ENCODE measurements around the gene LRMDA. TPM values are rescaled to one million over a fixed set of nuclear protein-coding genes. Genes with fewer than 3 reads are reported as not detected.

The LRMDA gene
- total RNA-seq, 1 experiment from 2014 or later: 4.8 TPM

- no peaks in the 10 kb centered on the region for H3K9me2 ChIP-seq (ENCODE audit: insufficient read depth)
- TF ChIP-seq EGR1 (IDR thresholded peaks at IDR 0.05; ENCODE audit: low read depth) (no peak), POLR2A (IDR thresholded peaks at IDR 0.05; ENCODE audit: borderline replicate concordance, extremely low read depth, insufficient read depth, insufficient read length) (no peak), CTCF (IDR thresholded peaks at IDR 0.05 in 2 of 3, conservative IDR thresholded peaks at IDR 0.05 in 1 of 3; ENCODE audit: borderline replicate concordance in 1 of 3, insufficient read depth in 1 of 3, low read depth in 2 of 3, low read length in 2 of 3) (no peak), JUND (IDR thresholded peaks at IDR 0.05) (no peak), SIN3A (IDR thresholded peaks at IDR 0.05; ENCODE audit: low read depth) (no peak), REST (IDR thresholded peaks at IDR 0.05; ENCODE audit: low read depth) (no peak), MAX (IDR thresholded peaks at IDR 0.05) (no peak), ATF3 (IDR thresholded peaks at IDR 0.05) (no peak), EZH2phosphoT487 (IDR thresholded peaks at IDR 0.05; ENCODE audit: borderline replicate concordance) (no peak), CEBPB (IDR thresholded peaks at IDR 0.05; ENCODE audit: low read depth) (no peak), YY1 (IDR thresholded peaks at IDR 0.05; ENCODE audit: extremely low read depth, insufficient replicate concordance, low read depth, low read length) (no peak), ZNF274 (IDR thresholded peaks at IDR 0.05; ENCODE audit: low read depth, low read length) (no peak), FOSL1 (IDR thresholded peaks at IDR 0.05; ENCODE audit: low read depth) (no peak), TCF7L2 (IDR thresholded peaks at IDR 0.05; ENCODE audit: borderline replicate concordance, extremely low read depth, insufficient read depth, insufficient read length) (no peak), SP1 (IDR thresholded peaks at IDR 0.05; ENCODE audit: low read depth) (no peak), RAD21 (IDR thresholded peaks at IDR 0.05; ENCODE audit: low read depth) (no peak), CBX3 (IDR thresholded peaks at IDR 0.05; ENCODE audit: low read depth) (no peak), ZBTB33 (IDR thresholded peaks at IDR 0.05; ENCODE audit: extremely low read depth, insufficient replicate concordance, low read length) (no peak), SRF (IDR thresholded peaks at IDR 0.05; ENCODE audit: low read depth) (no peak), ZFX (IDR thresholded peaks at IDR 0.05) (no peak)
- H3K27me3 ChIP-seq (ENCODE audit: insufficient read depth, low read length): no peaks in the 10 kb centered on the region
- RAD21 ChIA-PET (ENCODE audit: low non-redundant PET in 1 of 2, low total read pairs in 2 of 2, uncharacterized antibody in 2 of 2, unreplicated experiment in 2 of 2): no interaction called here
- no peak overlapping the region for H3K4me3 ChIP-seq (replicated peaks in 1 of 2; ENCODE audit: low read depth in 1 of 2, low read length in 2 of 2)
- POLR2A ChIA-PET: no interaction called here
- DNase-seq (ENCODE audit: low read depth, low spot score) (no peak), ATAC-seq (no peak)
- CTCF ChIA-PET: no interaction called here
- H3K4me2 ChIP-seq (ENCODE audit: low read length): no peak overlapping the region
- H3K79me2 ChIP-seq (ENCODE audit: insufficient read depth, low read length): no peaks in the 10 kb centered on the region
- H3K36me3 ChIP-seq (ENCODE audit: control insufficient read depth in 1 of 2, insufficient read depth in 2 of 2, low read length in 2 of 2): no peaks in the 10 kb centered on the region
- peaks cover 0 to 5% of the 10 kb centered on the region in 2 experiments; a peak in 1 of 4 replicates for H3K4me1 ChIP-seq (ENCODE audit: control insufficient read depth in 1 of 2, insufficient read depth in 2 of 2, low read length in 2 of 2)
- H4K20me1 ChIP-seq (ENCODE audit: insufficient read depth): no peaks in the 10 kb centered on the region
- intact Hi-C loops (cut with micrococcal nuclease): no loop called here
- no peak overlapping the region for H3K9ac ChIP-seq (ENCODE audit: low read length)
- no peak overlapping the region for H3K27ac ChIP-seq (ENCODE audit: low read depth, low read length)
- no peaks in the 10 kb centered on the region for H3K9me3 ChIP-seq (ENCODE audit: control insufficient read depth in 1 of 2, insufficient read depth in 1 of 2, low read depth in 1 of 2, low read length in 2 of 2)
- BruUV-seq (replicated peaks): no TSS peak
- H2AFZ ChIP-seq (ENCODE audit: low read depth, low read length, poor library complexity, severe bottlenecking): no peak overlapping the region
Measured at GRCh38 chr10:76074659-76075058, 643.2 kb downstream of the LRMDA start.

All from HCT116 (cell line).